CD4-positive, alpha-beta T cell treated with Interleukin-4 for 1 hour (primary cell): ENCODE data around the gene MAPK6.
A peak's percentile ranks its signal among the peaks of the same experiment; 100 is the strongest.
"Not testable (repeated sequence)": the region's sequence is repeated elsewhere in the genome, so short reads cannot be mapped to it uniquely, and the experiment has no call there.

Experiments
- DNase-seq, 2 donors: peaks; one replicate each; pipeline ENCODE4 v3.0.0-alpha.2; 2020 to 2022

Gene MAPK6

GRCh38 chr15:52018693-52019393, at the start of gene MAPK6:
Gene MAPK6, plus strand, starts transcription at chr15:52019219. Its CDS starts 27,242 bp downstream, at chr15:52046461.
- peak; percentile 94 to 95 for DNase-seq

GRCh38 chr15:51969728-51970127, 49.3 kb upstream of the MAPK6 start:
- no peak for DNase-seq

- DNase-seq: no peak
Measured at GRCh38 chr15:51970132-51970817, 48.7 kb upstream of the MAPK6 start.

- no peak for DNase-seq
Measured at GRCh38 chr15:51971032-51971374, 48.0 kb upstream of the MAPK6 start.

GRCh38 chr15:51971375-51972133, 47.5 kb upstream of the MAPK6 start, which contains the start of gene LEO1:
Gene LEO1, minus strand, starts transcription at chr15:51971778. Its CDS starts 33 bp downstream, at chr15:51971745.
- peak; percentile 94 to 95 for DNase-seq

GRCh38 chr15:51973220-51973619, 45.8 kb upstream of the MAPK6 start:
- no peak for DNase-seq

GRCh38 chr15:51973775-51974174, 45.2 kb upstream of the MAPK6 start:
- no peak for DNase-seq

GRCh38 chr15:51982013-51982769, 36.8 kb upstream of the MAPK6 start:
- DNase-seq: peak; percentile 24 to 81

- no peak for DNase-seq
Measured at GRCh38 chr15:51982770-51983103, 36.3 kb upstream of the MAPK6 start.

- no peak for DNase-seq
Measured at GRCh38 chr15:51991141-51991540, 27.9 kb upstream of the MAPK6 start.

- DNase-seq: no peak
Measured at GRCh38 chr15:51992953-51993352, 26.1 kb upstream of the MAPK6 start.

GRCh38 chr15:52002351-52002750, 16.7 kb upstream of the MAPK6 start:
- DNase-seq: no peak

GRCh38 chr15:52003089-52003488, 15.9 kb upstream of the MAPK6 start:
- not testable (repeated sequence) for DNase-seq

GRCh38 chr15:52003710-52004109, 15.3 kb upstream of the MAPK6 start:
- DNase-seq: no peak

- no peak for DNase-seq
Measured at GRCh38 chr15:52004806-52005205, 14.2 kb upstream of the MAPK6 start.

- no peak for DNase-seq
Measured at GRCh38 chr15:52005748-52006701, 13.0 kb upstream of the MAPK6 start.

- no peak for DNase-seq
Measured at GRCh38 chr15:52006702-52007340, 12.2 kb upstream of the MAPK6 start.

GRCh38 chr15:52008359-52008697, 10.7 kb upstream of the MAPK6 start:
- DNase-seq: no peak

- no peak for DNase-seq
Measured at GRCh38 chr15:52008698-52009434, 10.2 kb upstream of the MAPK6 start.
